Sigmoid colon (tissue), 7 donors: ENCODE data around the gene FXYD2. TPM values are rescaled to one million over a fixed set of nuclear protein-coding genes. Genes with fewer than 3 reads are reported as not detected.
A peak's percentile ranks its signal among the peaks of the same experiment; 100 is the strongest.

Source experiments
- DNase-seq: peaks from one replicate; pipeline ENCODE4 v3.0.0-alpha.2; 2019
- H3K27ac ChIP-seq, 4 donors: fragments of 200-600 bp; sonication (generic); one replicate each; pipeline ENCODE4 v1.5.1; 2016 to 2019; ENCODE audit warnings: mild to moderate bottlenecking in 1 of 4
- H3K27me3 ChIP-seq, 3 donors: fragments of 200-600 bp; sonication (generic); one replicate each; pipeline ENCODE4 v1.5.1; 2019; ENCODE audit warnings: mild to moderate bottlenecking in 1 of 3
- H3K36me3 ChIP-seq, 4 donors: fragments of 200-600 bp; sonication (generic); one replicate each; pipeline ENCODE4 v1.5.1; 2016 to 2019
- H3K4me1 ChIP-seq, 4 donors: fragments of 200-600 bp; sonication (generic); one replicate each; pipeline ENCODE4 v1.5.1; 2017 to 2019
- H3K4me3 ChIP-seq, 4 donors: fragments of 200-600 bp; sonication (generic); one replicate each; pipeline ENCODE4 v1.5.1; 2017 to 2019; ENCODE audit warnings: mild to moderate bottlenecking in 2 of 4, moderate library complexity in 1 of 4
- H3K9me3 ChIP-seq, 4 donors: fragments of 200-600 bp in 3 of 4; sonication (generic) in 3 of 4; one replicate each; pipeline versions ENCODE4 v1.5.1 to v1.6.1; 2013 to 2019
- CTCF ChIP-seq, 4 experiments: fragments of 450-650 bp in 3 of 4; fragments of 200-600 bp in 1 of 4; IDR thresholded peaks; one replicate each; pipeline ENCODE4 v1.5.1; 2016 to 2019; ENCODE audit warnings: antibody characterized with exemption in 4 of 4, mild to moderate bottlenecking in 3 of 4, moderate library complexity in 2 of 4
- EP300 ChIP-seq, 4 donors: sonication (generic); formaldehyde crosslinking; IDR thresholded peaks; one replicate each; pipeline ENCODE4 v1.6.1; 2017; ENCODE audit warnings: antibody characterized with exemption in 4 of 4
- POLR2A ChIP-seq, 2 donors: fragments of 450-650 bp; IDR thresholded peaks; one replicate each; pipeline ENCODE4 v1.6.1; 2016; ENCODE audit warnings: antibody characterized with exemption in 2 of 2, mild to moderate bottlenecking in 2 of 2, moderate library complexity in 2 of 2
- POLR2AphosphoS5 ChIP-seq, 4 donors: sonication (generic); formaldehyde crosslinking; IDR thresholded peaks; one replicate each; pipeline ENCODE4 v1.6.1; 2017; ENCODE audit warnings: antibody characterized with exemption in 4 of 4
- WGBS, 2 donors: extraction: QIAGEN DNeasy Blood & Tissue Kit; methylation state at CpG; one replicate each; pipeline ENCODE4 v1.1.7; 2013; 5-methylcytosine and 5-hydroxymethylcytosine counted together
- intact Hi-C: fragments of 100-400 bp; cut with DNase I; formaldehyde crosslinking; loops from one replicate; pipeline ENCODE4 v1.15.1; 2023
- polyA plus RNA-seq, 3 donors: library from polyadenylated mRNA; stranded (reverse); fragments of 200-250 nt; gene quantifications; one replicate each; pipeline ENCODE4 v1.2.3, GENCODE V29; 2013
- total RNA-seq, 4 donors: library from RNA; depleted of rRNA; stranded (reverse); fragments of >200 nt; gene quantifications; one replicate each; pipeline ENCODE4 v1.1.0, GENCODE V29; 2016
- donor health status: healthy with polysubstance abuse.
- donor health status: Bipolar disorder and iron deficiency.
- donor health status: healthy.

Gene FXYD2
- total RNA-seq = 1 to 10 TPM; 3.2 to 6.6 (median 4.4) TPM
- 1 to 10 TPM in 2 of 3 donors, not detected in 1; 3.6 to 4.2 TPM for polyA plus RNA-seq

GRCh38 chr11:117824571-117825537 is at the start of gene FXYD2:
FXYD2 (minus strand) TSS chr11:117824744; CDS start chr11:117824678, 66 bp downstream.
- Histone ChIP-seq H3K4me3 (no peak within 1 kb of the TSS), H3K9me3 (no peaks in the 10 kb centered on the region), H3K27me3 (peaks cover 0 to 8% (median 0%) of the 10 kb centered on the region in 3 donors), H3K36me3 (no peaks in the 10 kb centered on the region), H3K4me1 (peaks cover 0 to 51% (median 28%) of the 10 kb centered on the region in 4 donors), H3K27ac (peak within 1 kb of the TSS; percentile 56 to 75 (median 68))
- WGBS, 2 donors = 43 to 54% methylated on average over 22 of the region's 22 CpGs
- intact Hi-C loops = no loop called here
- DNase-seq = peak; percentile 87
- no peak for TF ChIP-seq CTCF (IDR thresholded peaks at IDR 0.05)
- no peak for TF ChIP-seq EP300 (IDR thresholded peaks at IDR 0.05)
- peak in 2 of 4 donors; percentile 21 to 46 for TF ChIP-seq POLR2AphosphoS5 (IDR thresholded peaks at IDR 0.05)

- no peaks in the 10 kb centered on the region for H3K9me3 ChIP-seq
- H3K27ac ChIP-seq = peak overlapping the region; percentile 76 to 96 (median 92)
- peak overlapping the region; percentile 74 to 90 (median 80) for H3K4me3 ChIP-seq
- 83 to 85% methylated on average over 8 of the region's 8 CpGs for WGBS, 2 donors
- H3K4me1 ChIP-seq = peaks cover 2 to 85% (median 80%) of the 10 kb centered on the region in 4 donors
- intact Hi-C loops = no loop called here
- DNase-seq = no peak
- H3K27me3 ChIP-seq = no peaks in the 10 kb centered on the region
- H3K36me3 ChIP-seq = no peaks in the 10 kb centered on the region
- TF ChIP-seq POLR2AphosphoS5 (IDR thresholded peaks at IDR 0.05) (no peak), POLR2A (IDR thresholded peaks at IDR 0.05) (no peak), EP300 (IDR thresholded peaks at IDR 0.05) (no peak)
Measured at GRCh38 chr11:117873828-117874125, 49.2 kb upstream of the FXYD2 start.

GRCh38 chr11:117872975-117873827 is 48.7 kb upstream of the FXYD2 start:
- H3K36me3 ChIP-seq = no peaks in the 10 kb centered on the region
- H3K27ac ChIP-seq = peak overlapping the region; percentile 76 to 96 (median 92)
- H3K27me3 ChIP-seq = no peaks in the 10 kb centered on the region
- peak overlapping the region in 3 of 4 donors; percentile 1 to 84 (median 16) for H3K4me3 ChIP-seq
- no peaks in the 10 kb centered on the region for H3K9me3 ChIP-seq
- intact Hi-C loops = no loop called here
- peaks cover 2 to 89% (median 84%) of the 10 kb centered on the region in 4 donors for H3K4me1 ChIP-seq
- DNase-seq = no peak
- 83 to 91% methylated on average over 15 of the region's 15 CpGs for WGBS, 2 donors
- TF ChIP-seq POLR2A (IDR thresholded peaks at IDR 0.05) (no peak), POLR2AphosphoS5 (IDR thresholded peaks at IDR 0.05) (no peak), CTCF (IDR thresholded peaks at IDR 0.05) (no peak), EP300 (IDR thresholded peaks at IDR 0.05) (no peak)

- TF ChIP-seq CTCF (IDR thresholded peaks at IDR 0.05) (no peak), POLR2A (IDR thresholded peaks at IDR 0.05) (no peak), EP300 (IDR thresholded peaks at IDR 0.05) (peak in 2 of 4 donors; percentile 34 to 63), POLR2AphosphoS5 (IDR thresholded peaks at IDR 0.05) (peak; percentile 33 to 79 (median 72))
- H3K36me3 ChIP-seq = no peaks in the 10 kb centered on the region
- intact Hi-C loops = no loop called here
- H3K9me3 ChIP-seq = no peaks in the 10 kb centered on the region
- peak overlapping the region in 3 of 4 donors; percentile 1 to 84 (median 16) for H3K4me3 ChIP-seq
- H3K4me1 ChIP-seq = peaks cover 2 to 89% (median 84%) of the 10 kb centered on the region in 4 donors
- WGBS, 2 donors = 69 to 80% methylated on average over 12 of the region's 12 CpGs
- peak; percentile 90 for DNase-seq
- no peaks in the 10 kb centered on the region for H3K27me3 ChIP-seq
- H3K27ac ChIP-seq = peak overlapping the region; percentile 76 to 96 (median 92)
Measured at GRCh38 chr11:117872420-117872961, 47.9 kb upstream of the FXYD2 start.
